Trophoblast cell (in vitro differentiated cells and primary cell): Measurements from ENCODE around the gene PRR14L.

Experiments
- DNase-seq, 2 donors: peaks; one replicate each; pipeline ENCODE4 v3.0.0-alpha.2; 2016
- H2AFZ ChIP-seq: 2 replicates; pipeline ENCODE4 v1.6.1; 2013; ENCODE audit warnings: low read length, moderate library complexity, mild to moderate bottlenecking; ENCODE audit not compliant: insufficient read depth, poor library complexity
- H2AK5ac ChIP-seq: 2 replicates; pipeline ENCODE4 v1.6.1; 2013; ENCODE audit warnings: mild to moderate bottlenecking, low read length
- H2BK120ac ChIP-seq: 2 replicates; pipeline ENCODE4 v1.6.1; 2013; ENCODE audit warnings: low read length, mild to moderate bottlenecking, moderate library complexity; ENCODE audit not compliant: insufficient read depth, poor library complexity
- H2BK12ac ChIP-seq: 2 replicates; pipeline ENCODE4 v1.6.1; 2013; ENCODE audit warnings: mild to moderate bottlenecking, low read length, moderate library complexity
- H2BK5ac ChIP-seq: 2 replicates; pipeline ENCODE4 v1.6.1; 2013; ENCODE audit warnings: low read length, low read depth, moderate library complexity, mild to moderate bottlenecking; ENCODE audit not compliant: poor library complexity
- H3K14ac ChIP-seq: 2 replicates; pipeline ENCODE4 v1.6.1; 2013; ENCODE audit warnings: mild to moderate bottlenecking, low read length
- H3K18ac ChIP-seq: 2 replicates; pipeline ENCODE4 v1.6.1; 2013; ENCODE audit warnings: mild to moderate bottlenecking, low read length
- H3K23ac ChIP-seq: 2 replicates; pipeline ENCODE4 v1.6.1; 2013; ENCODE audit warnings: low read length
- H3K27ac ChIP-seq: 2 replicates; pipeline ENCODE4 v1.5.1; 2013; ENCODE audit warnings: low read depth, mild to moderate bottlenecking, inconsistent platforms, low read length, moderate library complexity
- H3K27me3 ChIP-seq: 2 replicates; pipeline ENCODE4 v1.6.1; 2013; ENCODE audit warnings: inconsistent platforms, mild to moderate bottlenecking, low read length, moderate library complexity; ENCODE audit not compliant: insufficient read depth
- H3K36me3 ChIP-seq, 2 experiments: 1 replicate in 1 of 2; 2 replicates in 1 of 2; pipeline ENCODE4 v1.6.1; 2013; ENCODE audit warnings: low read length in 2 of 2, mild to moderate bottlenecking in 2 of 2, moderate library complexity in 1 of 2; ENCODE audit not compliant: insufficient read depth in 2 of 2, control insufficient read depth in 1 of 2
- H3K4ac ChIP-seq: 2 replicates; pipeline ENCODE4 v1.6.1; 2013; ENCODE audit warnings: low read depth, mild to moderate bottlenecking, low read length, moderate library complexity
- H3K4me1 ChIP-seq, 2 experiments: 1 replicate in 1 of 2; 2 replicates in 1 of 2; pipeline ENCODE4 v1.6.1; 2013; ENCODE audit warnings: low read length in 2 of 2, mild to moderate bottlenecking in 2 of 2, moderate library complexity in 1 of 2; ENCODE audit not compliant: insufficient read depth in 2 of 2, control insufficient read depth in 1 of 2
- H3K4me2 ChIP-seq: 2 replicates; pipeline ENCODE4 v1.6.1; 2013; ENCODE audit warnings: inconsistent platforms, mild to moderate bottlenecking, low read length, moderate library complexity
- H3K4me3 ChIP-seq: 2 replicates; pipeline ENCODE4 v1.5.1; 2013; ENCODE audit warnings: mild to moderate bottlenecking, low read depth, low read length, inconsistent platforms
- H3K79me1 ChIP-seq: one replicate; pipeline ENCODE4 v1.6.1; 2013; ENCODE audit warnings: low read length
- H3K79me2 ChIP-seq: 2 replicates; pipeline ENCODE4 v1.6.1; 2013; ENCODE audit warnings: low read length, mild to moderate bottlenecking; ENCODE audit not compliant: control insufficient read depth, insufficient read depth, poor library complexity
- H3K9ac ChIP-seq: 2 replicates; pipeline ENCODE4 v1.6.1; 2013; ENCODE audit warnings: mild to moderate bottlenecking, low read length
- H3K9me3 ChIP-seq: 2 replicates; pipeline ENCODE4 v1.6.1; 2013; ENCODE audit warnings: low read depth, mild to moderate bottlenecking, control low read depth, inconsistent platforms, low read length; ENCODE audit not compliant: insufficient read depth
- H4K12ac ChIP-seq: 2 replicates; pipeline ENCODE4 v1.6.1; 2013; ENCODE audit warnings: low read depth, mild to moderate bottlenecking, low read length, moderate library complexity
- H4K8ac ChIP-seq: 2 replicates; pipeline ENCODE4 v1.6.1; 2013; ENCODE audit warnings: low read depth, mild to moderate bottlenecking, low read length, moderate library complexity
- H4K91ac ChIP-seq: one replicate; pipeline ENCODE4 v1.6.1; 2013; ENCODE audit warnings: low read depth, mild to moderate bottlenecking, low read length, moderate library complexity
- WGBS: extraction: QIAGEN DNeasy Blood & Tissue Kit; methylation state at CpG from one replicate; pipeline ENCODE4 v1.1.7; 2013; ENCODE audit warnings: missing lambda C conversion rate; ENCODE audit not compliant: insufficient read length, insufficient coverage; ENCODE audit errors: extremely low coverage; 5-methylcytosine and 5-hydroxymethylcytosine counted together

The PRR14L gene

DNA sequence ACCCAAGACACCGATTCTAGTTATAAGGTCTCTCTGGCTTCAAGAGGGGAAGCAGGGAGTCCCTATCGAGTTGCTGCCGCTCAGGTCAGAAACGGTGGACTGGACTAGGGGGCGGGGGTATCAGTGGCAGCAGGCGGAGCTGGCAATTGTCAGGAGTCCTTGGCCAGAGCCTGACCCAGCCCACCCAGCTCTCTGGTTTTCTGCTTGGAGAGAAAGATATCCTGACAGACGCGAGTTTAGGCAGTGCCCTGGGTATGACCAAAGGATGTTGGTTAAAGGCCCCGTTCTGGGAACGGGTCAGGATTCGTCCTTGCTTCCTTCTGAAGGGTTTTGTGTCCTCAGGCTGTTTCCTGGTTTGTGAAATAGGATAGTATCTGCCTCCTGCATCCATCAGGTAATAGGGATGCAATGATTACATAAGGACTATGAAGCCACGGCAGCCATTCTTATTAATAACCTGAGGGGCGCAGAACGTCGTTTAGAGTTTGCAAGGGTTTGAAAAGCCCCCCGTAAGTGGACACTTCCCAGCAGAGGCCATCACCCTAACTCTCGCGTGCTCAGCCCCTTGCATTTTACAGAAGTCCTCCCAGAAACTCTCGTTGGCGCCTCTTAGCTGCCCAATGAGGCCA, 3.2 kb upstream of the PRR14L start:
- Histone ChIP-seq H2AFZ (peak overlapping the region; percentile 74), H3K4me1 (peaks cover 9 to 15% of the 10 kb centered on the region in 2 experiments), H3K23ac (no peak overlapping the region), H3K4me3 (peak overlapping the region; percentile 49), H3K79me2 (peaks cover 17% of the 10 kb centered on the region), H3K9me3 (no peaks in the 10 kb centered on the region), H3K27me3 (no peaks in the 10 kb centered on the region), H3K4ac (peak overlapping the region; percentile 71), H3K4me2 (peak overlapping the region; percentile 88), H4K91ac (peak overlapping the region; percentile 91), H3K18ac (peak overlapping the region; percentile 84), H3K27ac (peak overlapping the region; percentile 99), H2AK5ac (peak overlapping the region; percentile 80), H4K8ac (peak overlapping the region; percentile 97), H3K14ac (peak overlapping the region; percentile 92), H3K79me1 (peaks cover 20% of the 10 kb centered on the region), H2BK5ac (peak overlapping the region; percentile 93), H3K9ac (peak overlapping the region; percentile 75), H2BK12ac (peak overlapping the region; percentile 10), H4K12ac (peak overlapping the region; percentile 86), H2BK120ac (peak overlapping the region; percentile 83), H3K36me3 (peaks cover 0 to 1% of the 10 kb centered on the region in 2 experiments)
- DNase-seq = peak; percentile 57 to 74
- WGBS = no CpG with 5 or more reads among the region's 20 CpGs

GRCh38 chr22:31752096-31752847, 2.3 kb upstream of the PRR14L start:
- peak overlapping the region; percentile 99 for H3K27ac ChIP-seq
- no peaks in the 10 kb centered on the region for H3K9me3 ChIP-seq
- no peak overlapping the region for H3K4ac ChIP-seq
- peak overlapping the region; percentile 68 for H2BK12ac ChIP-seq
- no peak overlapping the region for H2AFZ ChIP-seq
- DNase-seq = no peak
- no peak overlapping the region for H3K18ac ChIP-seq
- peak overlapping the region; percentile 45 for H3K14ac ChIP-seq
- peak overlapping the region; percentile 58 for H4K8ac ChIP-seq
- no peak overlapping the region for H3K23ac ChIP-seq
- peak overlapping the region; percentile 52 for H2BK5ac ChIP-seq
- peak overlapping the region; percentile 80 for H4K12ac ChIP-seq
- no peak overlapping the region for H4K91ac ChIP-seq
- no CpG with 5 or more reads among the region's 7 CpGs for WGBS
- H3K79me2 ChIP-seq = peaks cover 17% of the 10 kb centered on the region
- no peak overlapping the region for H2AK5ac ChIP-seq
- H3K4me3 ChIP-seq = no peak overlapping the region
- H2BK120ac ChIP-seq = peak overlapping the region; percentile 54
- H3K79me1 ChIP-seq = peaks cover 20% of the 10 kb centered on the region
- no peak overlapping the region for H3K9ac ChIP-seq
- no peaks in the 10 kb centered on the region for H3K36me3 ChIP-seq
- H3K4me1 ChIP-seq = peaks cover 9 to 15% of the 10 kb centered on the region in 2 experiments
- no peaks in the 10 kb centered on the region for H3K27me3 ChIP-seq
- peak overlapping the region; percentile 88 for H3K4me2 ChIP-seq

GRCh38 chr22:31750365-31751284, 693 bp upstream of the PRR14L start:
- H3K79me2 ChIP-seq = peaks cover 17% of the 10 kb centered on the region
- peaks cover 0 to 2% of the 10 kb centered on the region in 2 experiments for H3K36me3 ChIP-seq
- H3K79me1 ChIP-seq = peaks cover 20% of the 10 kb centered on the region
- H3K27me3 ChIP-seq = no peaks in the 10 kb centered on the region
- no CpG with 5 or more reads among the region's 16 CpGs for WGBS
- H3K27ac ChIP-seq = no peak overlapping the region
- H3K18ac ChIP-seq = no peak overlapping the region
- peak overlapping the region; percentile 58 for H4K12ac ChIP-seq
- H2AK5ac ChIP-seq = peak overlapping the region; percentile 52
- peak overlapping the region; percentile 73 for H2AFZ ChIP-seq
- H2BK12ac ChIP-seq = peak overlapping the region; percentile 62
- no peak overlapping the region for H2BK120ac ChIP-seq
- no peak for DNase-seq
- peak overlapping the region; percentile 35 for H3K14ac ChIP-seq
- peak overlapping the region; percentile 91 for H4K8ac ChIP-seq
- no peak overlapping the region for H3K9ac ChIP-seq
- no peak overlapping the region for H3K23ac ChIP-seq
- peaks cover 9 to 15% of the 10 kb centered on the region in 2 experiments for H3K4me1 ChIP-seq
- peak overlapping the region; percentile 19 for H3K4ac ChIP-seq
- H3K4me3 ChIP-seq = no peak overlapping the region
- no peak overlapping the region for H2BK5ac ChIP-seq
- H3K4me2 ChIP-seq = peak overlapping the region; percentile 59
- peak overlapping the region; percentile 39 for H4K91ac ChIP-seq
- H3K9me3 ChIP-seq = no peaks in the 10 kb centered on the region

- H4K12ac ChIP-seq = no peak overlapping the region
- H2BK120ac ChIP-seq = no peak overlapping the region
- no peak overlapping the region for H3K27ac ChIP-seq
- H3K79me1 ChIP-seq = peaks cover 15% of the 10 kb centered on the region
- no peak overlapping the region for H3K23ac ChIP-seq
- H3K79me2 ChIP-seq = peaks cover 12% of the 10 kb centered on the region
- no peak overlapping the region for H3K4me3 ChIP-seq
- no peaks in the 10 kb centered on the region for H3K9me3 ChIP-seq
- peaks cover 3 to 8% of the 10 kb centered on the region in 2 experiments for H3K4me1 ChIP-seq
- H3K18ac ChIP-seq = no peak overlapping the region
- no peaks in the 10 kb centered on the region for H3K27me3 ChIP-seq
- no peak overlapping the region for H2BK5ac ChIP-seq
- H2AFZ ChIP-seq = no peak overlapping the region
- H3K4me2 ChIP-seq = peak overlapping the region; percentile 82
- WGBS = no CpG with 5 or more reads among the region's 2 CpGs
- no peak overlapping the region for H4K8ac ChIP-seq
- H4K91ac ChIP-seq = no peak overlapping the region
- H3K4ac ChIP-seq = peak overlapping the region; percentile 59
- H3K9ac ChIP-seq = no peak overlapping the region
- no peak for DNase-seq
- no peak overlapping the region for H2BK12ac ChIP-seq
- no peak overlapping the region for H2AK5ac ChIP-seq
- H3K14ac ChIP-seq = no peak overlapping the region
- peaks cover 0 to 3% of the 10 kb centered on the region in 2 experiments for H3K36me3 ChIP-seq
Measured at GRCh38 chr22:31748490-31748889, 1.4 kb downstream of the PRR14L start.
